Keratinocyte (primary cell): ENCODE results near the gene RSPH1.

Experiments used
- EZH2 ChIP-seq: IDR thresholded peaks from one replicate; pipeline ENCODE4 v1.6.1; 2012; ENCODE audit warnings: inconsistent platforms, mild to moderate bottlenecking, low read length, moderate library complexity
- TF ChIP-seq, protein P1 (sequence below), 3 experiments: IDR thresholded peaks in 1 of 3; conservative IDR thresholded peaks in 1 of 3; optimal IDR thresholded peaks in 1 of 3; 2 replicates in 2 of 3; 3 replicates in 1 of 3; pipeline versions ENCODE3 to v1.5.1; 2011; ENCODE audit warnings: low read length in 3 of 3, mild to moderate bottlenecking in 3 of 3, moderate library complexity in 2 of 3, control low read depth in 1 of 3, inconsistent platforms in 1 of 3; ENCODE audit not compliant: insufficient read depth in 2 of 3; ENCODE audit errors: extremely low read depth in 1 of 3

DNA sequence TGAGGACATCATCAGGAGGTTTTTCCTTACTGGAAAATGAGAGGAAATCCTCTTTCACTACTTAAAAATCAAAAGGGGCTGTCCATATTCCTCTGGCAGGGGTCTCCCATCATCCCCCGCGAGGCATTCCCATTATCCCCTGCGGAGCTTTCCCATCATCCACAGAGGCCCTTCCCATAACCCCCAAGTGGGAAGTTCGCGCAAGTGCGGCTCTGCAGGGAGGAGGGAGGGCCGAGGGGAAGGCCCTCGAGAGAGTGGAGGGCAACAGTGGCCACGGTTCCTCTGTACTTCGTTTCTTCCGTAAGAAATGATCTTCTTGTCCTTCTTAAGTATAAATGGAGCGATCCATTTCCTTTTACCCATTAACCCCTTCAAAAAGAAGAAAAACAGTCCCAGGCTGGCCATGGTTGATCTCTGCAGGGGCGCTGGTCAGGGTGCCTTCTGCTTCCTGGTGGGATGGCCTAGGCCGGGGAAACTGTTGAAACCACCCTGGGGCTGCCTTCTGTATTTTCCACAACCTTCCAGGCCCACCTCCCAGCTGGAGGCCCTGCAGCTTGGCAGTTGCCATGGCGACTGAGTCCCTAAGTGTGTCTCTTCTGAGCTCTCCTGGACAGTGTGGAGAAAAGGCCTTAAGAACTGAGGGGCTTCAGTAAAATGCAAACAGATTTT lies 3.6 kb upstream of the RSPH1 start:
- TF ChIP-seq, protein P1, sequence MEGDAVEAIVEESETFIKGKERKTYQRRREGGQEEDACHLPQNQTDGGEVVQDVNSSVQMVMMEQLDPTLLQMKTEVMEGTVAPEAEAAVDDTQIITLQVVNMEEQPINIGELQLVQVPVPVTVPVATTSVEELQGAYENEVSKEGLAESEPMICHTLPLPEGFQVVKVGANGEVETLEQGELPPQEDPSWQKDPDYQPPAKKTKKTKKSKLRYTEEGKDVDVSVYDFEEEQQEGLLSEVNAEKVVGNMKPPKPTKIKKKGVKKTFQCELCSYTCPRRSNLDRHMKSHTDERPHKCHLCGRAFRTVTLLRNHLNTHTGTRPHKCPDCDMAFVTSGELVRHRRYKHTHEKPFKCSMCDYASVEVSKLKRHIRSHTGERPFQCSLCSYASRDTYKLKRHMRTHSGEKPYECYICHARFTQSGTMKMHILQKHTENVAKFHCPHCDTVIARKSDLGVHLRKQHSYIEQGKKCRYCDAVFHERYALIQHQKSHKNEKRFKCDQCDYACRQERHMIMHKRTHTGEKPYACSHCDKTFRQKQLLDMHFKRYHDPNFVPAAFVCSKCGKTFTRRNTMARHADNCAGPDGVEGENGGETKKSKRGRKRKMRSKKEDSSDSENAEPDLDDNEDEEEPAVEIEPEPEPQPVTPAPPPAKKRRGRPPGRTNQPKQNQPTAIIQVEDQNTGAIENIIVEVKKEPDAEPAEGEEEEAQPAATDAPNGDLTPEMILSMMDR (optimal IDR thresholded peaks at IDR 0.05 in 1 of 3, IDR thresholded peaks at IDR 0.05 in 1 of 3, conservative IDR thresholded peaks at IDR 0.05 in 1 of 3; ENCODE audit: extremely low read depth in 1 of 3, insufficient read depth in 2 of 3, low read length in 3 of 3): no peak
- TF ChIP-seq EZH2: no peak
